SIG-M5 treated with dmso at 0.1 percent for 504 hours (cell line): ENCODE results near the gene ALDH16A1.
A peak's percentile ranks its signal among the peaks of the same experiment; 100 is the strongest.
"Not testable (repeated sequence)": the region's sequence is repeated elsewhere in the genome, so short reads cannot be mapped to it uniquely, and the experiment has no call there.

Experiments
- DNase-seq: peaks from one replicate; lab custom pipeline; 2025; ENCODE audit not compliant: unreplicated experiment; lab: John Stamatoyannopoulos, UW

Gene ALDH16A1

DNA sequence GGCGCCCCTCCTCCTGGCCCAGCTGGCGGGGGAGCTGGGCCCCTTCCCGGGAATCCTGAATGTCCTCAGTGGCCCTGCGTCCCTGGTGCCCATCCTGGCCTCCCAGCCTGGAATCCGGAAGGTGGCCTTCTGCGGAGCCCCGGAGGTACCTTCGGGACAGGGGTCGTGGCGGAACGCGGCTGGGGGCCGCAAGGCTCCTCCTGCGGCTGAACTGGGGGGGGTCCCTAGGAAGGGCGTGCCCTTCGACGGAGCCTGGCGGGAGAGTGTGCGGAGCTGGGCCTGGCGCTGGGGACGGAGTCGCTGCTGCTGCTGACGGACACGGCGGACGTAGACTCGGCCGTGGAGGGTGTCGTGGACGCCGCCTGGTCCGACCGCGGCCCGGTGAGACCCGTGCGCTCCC is 8.6 kb downstream of the ALDH16A1 start:
- no peak for DNase-seq

DNA sequence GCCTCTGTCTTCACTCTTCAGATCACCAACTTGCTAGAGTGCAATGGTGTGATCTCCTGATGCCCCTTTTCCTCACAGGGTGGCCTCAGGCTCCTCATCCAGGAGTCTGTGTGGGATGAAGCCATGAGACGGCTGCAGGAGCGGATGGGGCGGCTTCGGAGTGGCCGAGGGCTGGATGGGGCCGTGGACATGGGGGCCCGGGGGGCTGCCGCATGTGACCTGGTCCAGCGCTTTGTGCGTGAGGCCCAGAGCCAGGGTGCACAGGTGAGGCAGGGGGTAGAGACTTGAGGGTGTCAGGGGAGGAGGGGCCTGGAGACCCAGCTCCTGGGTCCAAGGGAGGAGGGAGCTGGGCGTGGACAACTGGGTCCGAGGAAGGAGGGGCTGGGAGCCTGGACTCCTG is 9.5 kb downstream of the ALDH16A1 start:
- DNase-seq = no peak

DNA sequence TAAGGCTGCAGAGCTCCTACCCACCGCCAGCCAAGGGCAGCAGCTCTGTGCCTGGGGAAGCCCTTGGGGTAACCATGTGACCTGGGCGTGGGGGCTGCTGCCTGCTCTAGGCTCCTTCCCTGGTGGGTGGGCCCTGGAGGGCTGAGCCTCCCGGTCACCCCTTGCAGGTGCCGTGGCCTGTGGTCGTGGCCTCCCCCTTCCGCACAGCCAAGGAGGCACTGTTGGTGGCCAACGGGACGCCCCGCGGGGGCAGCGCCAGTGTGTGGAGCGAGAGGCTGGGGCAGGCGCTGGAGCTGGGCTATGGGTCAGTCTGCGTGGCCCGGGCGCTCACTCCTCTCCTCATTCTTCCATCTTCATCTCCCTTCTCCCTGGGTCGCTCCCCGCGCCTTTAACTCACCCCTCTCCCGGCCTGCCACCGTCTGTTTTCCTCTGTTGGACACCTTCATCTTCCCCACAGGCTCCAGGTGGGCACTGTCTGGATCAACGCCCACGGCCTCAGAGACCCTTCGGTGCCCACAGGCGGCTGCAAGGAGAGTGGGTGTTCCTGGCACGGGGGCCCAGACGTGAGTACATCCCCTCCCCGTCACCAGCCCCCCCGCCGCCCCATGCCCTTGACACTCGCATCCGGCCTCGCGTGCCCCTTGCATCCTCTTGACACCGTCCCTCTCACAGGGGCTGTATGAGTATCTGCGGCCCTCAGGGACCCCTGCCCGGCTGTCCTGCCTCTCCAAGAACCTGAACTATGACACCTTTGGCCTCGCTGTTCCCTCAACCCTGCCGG is 11.1 kb downstream of the ALDH16A1 start:
- no peak for DNase-seq

DNA sequence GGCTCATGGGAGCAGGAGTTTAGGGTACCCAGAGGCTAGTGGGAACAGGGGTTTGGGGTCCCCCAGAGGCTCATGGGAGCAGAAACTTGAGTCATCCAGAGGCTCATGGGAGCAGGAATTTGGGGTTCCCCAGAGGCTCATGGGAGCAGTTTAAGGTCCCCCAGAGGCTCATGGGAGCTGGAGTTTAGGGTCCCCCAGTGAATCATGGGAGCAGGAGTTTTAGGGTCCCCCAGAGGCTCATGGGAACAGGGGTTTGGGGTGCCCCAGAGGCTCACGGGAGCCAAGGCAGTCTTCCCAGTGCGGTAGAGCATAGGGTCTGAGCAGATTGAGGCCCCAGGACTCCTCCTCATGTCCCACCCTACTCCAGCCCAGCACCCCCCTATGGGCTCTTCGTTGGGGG is 12.3 kb downstream of the ALDH16A1 start:
- no peak for DNase-seq

DNA sequence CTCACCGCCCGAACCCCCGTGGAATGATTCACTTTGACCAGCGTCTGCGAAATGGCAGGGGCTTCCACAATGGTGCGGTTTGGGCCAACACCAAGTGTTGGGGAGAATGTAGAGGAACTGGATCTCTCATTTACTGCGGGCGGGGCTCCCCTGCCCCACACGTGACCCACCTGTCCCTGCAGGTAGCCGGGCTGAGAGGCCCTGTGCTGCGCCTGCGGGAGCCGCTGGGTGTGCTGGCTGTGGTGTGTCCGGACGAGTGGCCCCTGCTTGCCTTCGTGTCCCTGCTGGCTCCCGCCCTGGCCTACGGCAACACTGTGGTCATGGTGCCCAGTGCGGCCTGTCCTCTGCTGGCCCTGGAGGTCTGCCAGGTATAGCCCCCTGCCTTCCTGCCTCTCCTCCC is 15.2 kb downstream of the ALDH16A1 start:
- no peak for DNase-seq

DNA sequence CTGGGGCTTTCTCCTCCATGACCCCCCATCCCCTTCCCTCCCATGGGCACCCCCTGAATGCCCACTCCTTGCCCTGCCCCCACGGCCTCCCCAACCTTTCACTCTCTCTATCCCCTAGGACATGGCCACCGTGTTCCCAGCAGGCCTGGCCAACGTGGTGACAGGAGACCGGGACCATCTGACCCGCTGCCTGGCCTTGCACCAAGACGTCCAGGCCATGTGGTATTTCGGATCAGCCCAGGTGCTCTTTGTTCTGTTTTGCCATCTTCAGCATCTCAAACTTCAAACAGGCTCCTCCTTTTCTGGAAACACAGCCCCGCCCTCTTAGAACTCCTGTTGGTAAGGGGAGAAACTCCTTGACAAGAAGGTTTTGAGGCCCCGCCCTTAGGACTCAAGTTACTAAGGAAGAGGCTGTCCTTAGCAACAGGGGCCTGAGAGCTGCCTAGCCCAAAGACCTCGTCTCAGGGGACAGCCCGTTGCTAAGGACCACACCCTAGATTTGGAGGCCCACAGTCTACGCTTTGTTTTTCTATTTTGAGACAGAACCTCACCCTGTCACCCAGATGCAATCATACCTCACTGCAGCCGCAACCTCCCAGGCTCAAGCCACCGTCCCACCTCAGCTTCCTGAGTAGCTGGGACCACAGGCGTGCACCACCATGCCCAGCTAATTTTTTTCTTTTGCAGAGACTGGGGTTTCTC is 15.9 kb downstream of the ALDH16A1 start:
- DNase-seq = peak; percentile 80

DNA sequence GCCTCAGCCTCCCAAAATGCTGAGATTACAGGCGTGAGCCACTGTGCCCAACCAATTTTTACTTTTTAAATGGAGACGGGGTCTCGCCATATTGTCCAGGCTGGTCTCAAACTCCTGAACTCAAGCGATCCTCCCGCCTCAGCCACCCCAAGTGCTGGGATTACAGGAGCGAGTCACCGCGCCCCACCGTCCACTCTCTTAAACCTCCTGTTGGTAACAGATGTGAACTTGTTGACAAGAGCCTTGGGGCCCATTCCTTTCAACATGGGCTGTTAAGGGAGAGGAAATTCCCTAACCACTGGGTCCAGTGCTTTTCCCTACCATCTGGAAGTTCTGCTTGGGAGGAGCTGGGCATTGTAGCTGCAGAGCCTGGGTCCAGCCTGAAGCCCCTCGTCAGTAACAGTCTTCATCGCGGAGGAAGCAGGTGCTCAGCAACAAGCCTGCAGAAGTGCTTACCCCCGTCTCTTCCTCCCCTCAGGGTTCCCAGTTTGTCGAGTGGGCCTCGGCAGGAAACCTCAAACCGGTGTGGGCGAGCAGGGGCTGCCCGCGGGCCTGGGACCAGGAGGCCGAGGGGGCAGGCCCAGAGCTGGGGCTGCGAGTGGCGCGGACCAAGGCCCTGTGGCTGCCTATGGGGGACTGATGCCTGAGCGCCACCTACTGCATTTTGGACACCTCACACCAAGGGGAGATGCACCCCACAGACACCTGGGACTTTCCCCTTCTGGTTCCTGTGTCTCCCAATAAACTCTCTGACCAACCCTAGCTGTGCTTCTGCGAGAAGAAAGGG is 17.0 kb downstream of the ALDH16A1 start:
- no peak for DNase-seq

DNA sequence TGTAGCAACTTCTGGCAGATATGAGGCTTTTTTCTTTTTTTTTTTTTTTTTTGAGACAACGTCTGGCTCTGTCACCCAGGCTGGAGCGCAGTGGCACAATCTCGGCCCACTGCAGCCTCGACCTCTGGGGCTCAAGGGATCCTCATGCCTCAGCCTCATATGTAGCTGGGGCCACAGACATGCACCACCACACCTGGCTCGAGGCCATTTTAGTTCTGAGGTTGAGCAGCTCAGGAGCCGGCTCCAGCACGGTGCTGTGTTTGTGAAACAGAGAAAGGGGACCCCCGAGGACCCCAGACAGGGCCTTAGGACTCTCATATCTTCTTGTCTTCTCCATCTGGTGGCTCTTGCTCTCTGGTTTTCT is 17.6 kb downstream of the ALDH16A1 start:
- no peak for DNase-seq

DNA sequence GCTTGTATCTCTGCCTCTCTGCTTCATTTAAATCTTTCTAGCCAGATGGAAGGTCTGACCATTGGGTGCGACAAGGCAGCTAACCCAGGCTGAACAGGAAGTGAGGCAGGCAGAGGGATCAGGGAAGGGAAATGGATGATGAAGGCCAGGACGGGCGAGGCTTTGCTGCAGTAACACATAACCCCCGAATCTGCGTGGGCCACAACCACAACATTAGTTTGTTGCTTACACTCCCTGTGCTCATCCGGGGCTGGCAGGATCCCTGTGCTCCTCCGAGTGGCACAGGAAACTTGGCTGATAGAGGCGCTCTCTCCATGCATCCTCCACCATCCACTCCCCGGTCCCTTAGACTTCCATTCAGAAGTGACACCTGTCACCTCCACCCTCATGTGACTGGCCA is 19.9 kb downstream of the ALDH16A1 start:
- DNase-seq = no peak

DNA sequence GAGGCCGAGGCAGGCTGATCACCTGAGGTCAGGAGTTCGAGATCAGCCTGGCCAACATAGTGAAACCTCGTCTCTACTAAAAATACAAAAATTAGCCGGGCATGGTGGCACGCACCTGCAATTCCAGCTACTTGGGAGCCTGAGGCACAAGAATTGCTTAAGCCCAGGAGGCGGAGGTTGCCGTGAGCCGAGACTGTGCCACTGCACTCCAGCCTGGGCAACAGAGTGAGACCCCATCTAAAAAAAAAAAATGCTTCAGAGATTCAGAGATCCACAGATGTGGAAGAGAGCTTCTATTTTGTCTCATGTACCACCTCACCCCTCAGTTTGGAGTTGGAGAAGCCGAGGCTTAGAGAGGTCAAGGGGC is 20.5 kb downstream of the ALDH16A1 start:
- DNase-seq = not testable (repeated sequence)

DNA sequence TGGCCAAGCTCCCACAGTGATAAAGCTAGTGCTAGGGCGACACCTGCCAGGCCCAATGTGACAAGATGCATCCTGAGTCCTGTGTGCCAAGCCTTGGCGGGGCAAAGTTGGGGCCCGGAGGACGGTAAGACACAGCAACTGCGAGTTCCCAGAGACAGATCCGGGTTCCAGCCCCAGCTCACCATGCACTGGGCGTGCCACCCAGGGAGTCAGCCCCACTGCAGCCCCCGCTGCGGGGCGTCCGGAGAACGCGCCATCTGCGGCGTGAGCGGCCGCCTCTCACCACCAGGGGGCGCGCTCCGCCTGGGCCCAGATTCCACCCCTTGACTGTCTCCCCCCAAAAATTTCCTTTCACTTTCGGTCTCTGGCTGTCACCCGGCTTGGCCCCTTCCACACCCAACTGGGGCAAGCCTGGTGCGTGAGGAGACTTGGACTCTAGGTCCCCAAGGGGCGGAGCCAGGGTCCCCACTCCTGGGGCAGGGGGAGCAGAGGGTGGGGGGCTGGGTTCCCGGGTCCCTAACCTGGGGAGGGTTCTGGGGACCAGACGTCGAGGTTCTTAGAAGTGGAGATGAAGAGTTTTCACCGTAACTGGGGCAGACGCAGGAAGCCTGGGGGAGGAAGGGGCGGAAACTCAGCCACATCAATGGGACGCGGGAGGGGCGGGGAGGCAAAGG is 21.0 kb downstream of the ALDH16A1 start, which contains the start of gene FLT3LG:
TSS of gene FLT3LG (plus strand) at position 348 of the 674 bp plus-strand sequence. CDS start 425 bp downstream, outside the sequence.
- peak; percentile 81 for DNase-seq

DNA sequence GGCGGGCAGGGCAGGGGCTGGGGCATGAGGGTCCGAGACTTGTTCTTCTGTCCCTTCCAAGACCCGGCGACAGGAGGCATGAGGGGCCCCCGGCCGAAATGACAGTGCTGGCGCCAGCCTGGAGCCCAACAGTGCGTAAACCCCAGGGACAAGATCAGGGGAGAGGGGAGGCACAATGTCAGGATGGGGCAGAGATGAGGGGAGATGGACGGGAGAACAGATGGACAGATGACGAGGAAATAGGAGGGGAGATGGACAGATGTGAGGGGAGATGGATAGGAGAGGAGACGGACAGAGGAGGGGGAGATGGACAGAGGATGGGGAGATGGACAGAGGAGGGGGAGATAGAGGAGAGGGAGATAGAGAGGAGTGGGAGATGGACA is 21.5 kb downstream of the ALDH16A1 start:
- no peak for DNase-seq

DNA sequence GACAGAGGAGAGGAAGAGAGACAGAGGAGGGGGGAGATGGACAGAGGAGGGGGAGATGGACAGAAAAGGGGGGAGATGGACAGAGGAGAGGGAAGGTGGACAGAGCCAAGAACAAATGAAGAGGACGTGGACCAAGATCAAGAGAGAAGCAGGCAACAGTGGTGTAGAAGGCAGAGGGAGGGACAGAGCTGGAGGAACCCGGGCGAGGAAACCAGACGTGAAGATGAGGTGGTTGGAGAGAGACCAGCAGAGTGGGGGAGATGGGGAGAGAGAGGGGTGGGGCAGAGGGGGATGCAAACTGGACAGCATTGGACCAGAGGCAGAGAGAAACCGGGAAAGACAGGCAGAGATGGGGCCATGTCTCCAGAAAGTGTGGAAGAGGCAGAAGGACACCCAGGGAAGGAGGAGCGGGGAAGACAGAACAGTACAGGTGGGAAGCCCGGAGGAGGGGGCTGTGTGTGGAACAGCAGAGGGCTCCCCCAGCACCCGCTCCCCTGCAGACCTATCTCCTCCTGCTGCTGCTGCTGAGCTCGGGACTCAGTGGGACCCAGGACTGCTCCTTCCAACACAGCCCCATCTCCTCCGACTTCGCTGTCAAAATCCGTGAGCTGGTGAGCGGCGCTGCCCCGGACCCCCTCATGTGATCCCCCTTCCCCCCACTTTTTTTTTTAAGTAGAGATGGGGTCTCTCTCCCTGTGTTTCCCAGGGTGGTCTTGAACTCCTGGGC is 22.3 kb downstream of the ALDH16A1 start:
- no peak for DNase-seq

DNA sequence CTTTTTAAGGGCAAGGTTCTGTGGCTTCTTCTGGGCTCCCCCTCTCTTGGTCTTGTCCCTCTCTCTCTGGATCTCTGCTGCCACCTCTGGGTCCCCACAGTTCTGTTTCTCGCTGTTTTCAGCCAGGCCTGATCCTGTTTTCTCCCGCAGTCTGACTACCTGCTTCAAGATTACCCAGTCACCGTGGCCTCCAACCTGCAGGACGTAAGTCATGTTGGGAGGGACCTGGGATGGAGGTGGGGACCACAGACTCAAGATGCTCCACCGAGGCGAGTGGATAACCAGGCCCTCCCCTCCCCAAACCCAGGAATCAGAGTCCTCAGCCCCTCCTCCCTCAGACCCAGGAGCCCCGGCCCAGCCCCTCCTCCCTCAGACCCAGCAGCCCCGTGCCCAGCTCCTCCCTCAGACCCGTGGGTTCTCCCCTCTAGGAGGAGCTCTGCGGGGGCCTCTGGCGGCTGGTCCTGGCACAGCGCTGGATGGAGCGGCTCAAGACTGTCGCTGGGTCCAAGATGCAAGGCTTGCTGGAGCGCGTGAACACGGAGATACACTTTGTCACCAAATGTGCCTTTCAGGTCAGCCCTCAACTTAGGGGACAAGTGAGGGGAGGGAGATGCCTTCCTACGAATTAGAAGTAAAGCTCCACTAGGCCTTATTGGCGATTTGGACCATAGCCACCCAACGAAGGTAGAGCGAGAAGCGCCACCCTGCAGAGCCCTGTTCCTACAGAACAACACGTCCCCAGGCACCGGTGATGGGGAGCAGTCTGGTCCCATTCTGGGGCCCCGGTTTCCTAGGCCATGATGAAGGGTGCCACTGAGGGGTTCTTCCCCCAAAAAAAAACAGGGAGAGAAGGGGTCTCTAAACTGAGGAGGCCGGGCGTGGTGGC is 23.2 kb downstream of the ALDH16A1 start:
- peak; percentile 39 for DNase-seq

DNA sequence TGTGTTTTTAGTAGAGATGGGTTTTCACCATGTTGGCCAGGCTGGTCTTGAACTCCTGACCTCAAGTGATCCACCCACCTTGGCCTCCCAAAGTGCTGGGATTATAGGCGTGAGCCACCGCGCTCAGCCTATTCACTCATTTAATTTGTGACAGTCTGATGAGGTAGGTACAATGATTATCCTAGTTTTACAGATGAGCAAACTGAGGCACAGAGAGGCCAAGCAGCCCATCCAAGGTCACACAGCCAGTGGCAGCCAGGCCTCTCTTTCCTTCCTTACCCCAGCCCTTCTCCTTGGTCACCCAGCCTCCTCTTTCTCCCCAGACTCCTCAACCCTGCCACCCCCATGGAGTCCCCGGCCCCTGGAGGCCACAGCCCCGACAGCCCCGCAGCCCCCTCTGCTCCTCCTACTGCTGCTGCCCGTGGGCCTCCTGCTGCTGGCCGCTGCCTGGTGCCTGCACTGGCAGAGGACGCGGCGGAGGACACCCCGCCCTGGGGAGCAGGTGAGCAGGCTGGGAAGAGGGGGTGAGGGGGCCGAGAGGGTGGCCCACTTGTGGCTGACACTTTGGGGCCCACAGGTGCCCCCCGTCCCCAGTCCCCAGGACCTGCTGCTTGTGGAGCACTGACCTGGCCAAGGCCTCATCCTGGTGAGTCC is 27.1 kb downstream of the ALDH16A1 start:
- DNase-seq = no peak

DNA sequence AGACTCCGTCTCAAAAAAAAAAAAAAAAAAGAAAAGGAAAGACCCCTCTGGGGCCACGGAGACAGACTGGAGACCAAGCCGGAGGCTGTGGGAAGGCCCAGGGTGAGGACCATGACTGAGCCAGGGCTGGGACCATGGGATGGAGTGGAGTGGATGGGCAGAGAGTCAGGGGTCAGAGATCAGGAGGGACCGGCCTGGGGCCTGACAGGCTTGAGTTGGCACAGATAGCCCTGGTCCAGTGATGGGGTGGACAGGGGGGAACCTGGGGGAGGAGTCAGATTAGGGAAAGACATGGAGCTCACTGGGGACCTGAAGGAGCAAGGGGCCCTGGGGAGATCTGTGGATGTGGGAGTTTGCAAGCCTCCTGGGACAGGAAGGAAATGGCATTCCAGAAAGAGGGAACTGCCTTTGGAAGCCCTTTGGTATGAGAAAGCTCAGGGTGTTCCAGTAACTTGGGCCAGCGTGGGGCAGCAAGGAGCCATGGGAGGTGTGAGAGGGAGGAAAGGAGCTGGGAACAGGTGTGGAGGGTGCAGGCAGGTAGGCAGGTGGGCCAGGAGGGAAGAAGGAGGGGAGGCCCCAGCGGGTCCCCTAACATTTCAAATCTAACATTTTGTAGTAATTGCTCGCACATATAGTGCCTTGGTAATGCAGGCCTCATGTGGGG is 28.1 kb downstream of the ALDH16A1 start:
- DNase-seq = no peak

DNA sequence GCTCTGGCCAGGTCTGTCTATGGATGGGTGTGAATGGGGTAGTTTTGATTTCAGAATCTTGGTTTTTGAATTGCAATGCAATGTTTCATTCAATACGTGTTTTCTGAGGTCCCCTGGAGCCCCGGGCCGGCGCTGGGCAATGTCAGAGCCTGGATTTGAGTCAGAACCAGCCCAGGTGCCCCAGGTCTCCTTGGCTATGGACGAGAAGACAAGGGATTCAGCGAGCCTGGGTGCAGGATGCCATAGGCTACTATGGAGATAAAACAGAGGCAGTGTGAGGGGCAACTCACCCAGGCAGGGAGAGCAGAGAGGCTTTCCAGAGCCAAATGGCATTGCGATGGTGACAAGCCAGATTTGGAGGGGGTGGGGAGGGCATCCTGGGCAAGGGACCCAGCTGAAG is 33.2 kb downstream of the ALDH16A1 start:
- no peak for DNase-seq

DNA sequence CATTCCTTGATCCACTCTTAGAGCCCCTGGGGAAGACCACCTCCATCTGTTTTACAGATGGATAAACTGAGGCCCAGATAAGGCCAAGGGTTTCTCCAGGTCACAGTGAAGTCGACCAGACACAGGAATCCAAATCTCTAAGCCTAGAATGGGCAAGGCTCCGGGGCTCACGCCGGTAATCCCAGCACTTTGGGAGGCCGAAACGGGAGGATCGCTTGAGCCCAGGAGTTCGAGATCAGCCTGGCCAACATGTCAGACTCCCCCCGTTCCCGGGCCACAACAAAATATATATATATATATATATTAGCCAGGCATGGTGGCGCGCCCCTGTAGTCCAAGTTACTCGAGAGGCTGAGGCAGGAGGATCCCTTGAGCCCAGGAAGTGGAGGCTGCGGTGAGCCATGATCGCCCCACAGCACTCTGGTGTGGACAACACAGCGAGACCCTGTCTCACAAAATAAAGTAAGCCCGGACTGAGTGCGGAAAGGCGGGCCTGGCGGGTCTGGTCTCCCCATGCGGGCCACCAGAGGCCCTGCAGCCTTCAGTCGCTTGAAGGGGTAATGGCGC is 33.8 kb downstream of the ALDH16A1 start:
- no peak for DNase-seq
